ENCODE measurements around the gene DNLZ. TPM values are rescaled to one million over a fixed set of nuclear protein-coding genes. Genes with fewer than 3 reads are reported as not detected.

DNLZ gene
- total and polyA plus RNA-seq, 4 donors, result 2.0 to 7.1 (median 4.5) TPM

DNA sequence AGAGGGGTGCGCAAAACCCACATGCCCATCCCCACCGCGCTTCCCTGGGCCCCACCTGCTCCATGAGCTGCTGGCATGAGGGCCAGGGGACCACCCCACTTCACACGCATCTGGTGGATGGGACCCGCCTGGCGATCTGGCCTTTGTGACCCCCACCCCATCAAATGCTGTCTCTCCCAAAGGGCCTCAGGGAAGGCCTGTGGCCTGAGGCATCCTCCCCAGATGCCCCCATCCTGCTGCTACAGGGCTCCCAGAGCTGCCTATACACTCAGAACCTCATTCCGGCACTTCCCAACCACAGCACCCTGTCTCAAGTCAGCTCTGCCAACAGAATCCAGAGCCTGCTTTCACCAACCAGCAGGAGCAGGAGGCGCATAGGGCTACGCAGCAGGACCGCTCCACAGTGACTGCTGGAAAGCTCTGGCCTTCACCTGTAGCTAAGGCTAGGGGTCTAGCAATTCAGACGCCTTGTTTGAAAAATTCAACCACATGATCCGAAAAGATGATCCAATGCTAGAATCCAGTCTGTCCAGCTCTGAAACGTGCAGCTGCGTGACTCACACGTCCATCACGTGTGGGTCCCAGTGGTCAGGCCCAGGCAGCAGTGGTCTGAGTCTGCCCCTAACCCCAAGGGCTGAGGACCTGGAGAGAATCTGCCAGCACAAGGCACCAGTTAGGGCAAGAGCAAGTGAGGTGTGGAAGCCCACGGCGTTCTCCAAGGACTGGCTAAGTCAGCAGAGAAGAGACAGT is 37.8 kb upstream of the DNLZ start:
- 90% methylated on average over 18 of the region's 18 CpGs for WGBS
- TF ChIP-seq HNF4A (conservative IDR thresholded peaks at IDR 0.05) (no peak), FOXA1 (IDR thresholded peaks at IDR 0.05) (no peak), HNF4G (IDR thresholded peaks at IDR 0.05) (no peak), GABPA (IDR thresholded peaks at IDR 0.05 in 1 of 2, conservative IDR thresholded peaks at IDR 0.05 in 1 of 2) (no peak), FOXA2 (IDR thresholded peaks at IDR 0.05) (no peak), NR2F2 (IDR thresholded peaks at IDR 0.05) (no peak), SP1 (IDR thresholded peaks at IDR 0.05) (no peak), TAF1 (conservative IDR thresholded peaks at IDR 0.05) (no peak), RXRA (IDR thresholded peaks at IDR 0.05) (no peak)
- TF ChIP-seq, protein P1, sequence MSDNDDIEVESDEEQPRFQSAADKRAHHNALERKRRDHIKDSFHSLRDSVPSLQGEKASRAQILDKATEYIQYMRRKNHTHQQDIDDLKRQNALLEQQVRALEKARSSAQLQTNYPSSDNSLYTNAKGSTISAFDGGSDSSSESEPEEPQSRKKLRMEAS (IDR thresholded peaks at IDR 0.05), result no peak
- TF ChIP-seq, protein P2, sequence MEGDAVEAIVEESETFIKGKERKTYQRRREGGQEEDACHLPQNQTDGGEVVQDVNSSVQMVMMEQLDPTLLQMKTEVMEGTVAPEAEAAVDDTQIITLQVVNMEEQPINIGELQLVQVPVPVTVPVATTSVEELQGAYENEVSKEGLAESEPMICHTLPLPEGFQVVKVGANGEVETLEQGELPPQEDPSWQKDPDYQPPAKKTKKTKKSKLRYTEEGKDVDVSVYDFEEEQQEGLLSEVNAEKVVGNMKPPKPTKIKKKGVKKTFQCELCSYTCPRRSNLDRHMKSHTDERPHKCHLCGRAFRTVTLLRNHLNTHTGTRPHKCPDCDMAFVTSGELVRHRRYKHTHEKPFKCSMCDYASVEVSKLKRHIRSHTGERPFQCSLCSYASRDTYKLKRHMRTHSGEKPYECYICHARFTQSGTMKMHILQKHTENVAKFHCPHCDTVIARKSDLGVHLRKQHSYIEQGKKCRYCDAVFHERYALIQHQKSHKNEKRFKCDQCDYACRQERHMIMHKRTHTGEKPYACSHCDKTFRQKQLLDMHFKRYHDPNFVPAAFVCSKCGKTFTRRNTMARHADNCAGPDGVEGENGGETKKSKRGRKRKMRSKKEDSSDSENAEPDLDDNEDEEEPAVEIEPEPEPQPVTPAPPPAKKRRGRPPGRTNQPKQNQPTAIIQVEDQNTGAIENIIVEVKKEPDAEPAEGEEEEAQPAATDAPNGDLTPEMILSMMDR (IDR thresholded peaks at IDR 0.05; ENCODE audit: low read depth, low read length, missing input control), result no peak
- TF ChIP-seq, protein P3, sequence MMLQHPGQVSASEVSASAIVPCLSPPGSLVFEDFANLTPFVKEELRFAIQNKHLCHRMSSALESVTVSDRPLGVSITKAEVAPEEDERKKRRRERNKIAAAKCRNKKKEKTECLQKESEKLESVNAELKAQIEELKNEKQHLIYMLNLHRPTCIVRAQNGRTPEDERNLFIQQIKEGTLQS (IDR thresholded peaks at IDR 0.05), result no peak
- Histone ChIP-seq H3K4me1 (ENCODE audit: control insufficient read depth in 4 of 4, insufficient read depth in 4 of 4, low read length in 3 of 4) (peaks cover 2 to 38% (median 27%) of the 10 kb centered on the region in 4 donors), H3K27me3 (ENCODE audit: control insufficient read depth in 4 of 4, insufficient read depth in 4 of 4, low read length in 3 of 4) (no peaks in the 10 kb centered on the region), H3K27ac (ENCODE audit: low read depth in 1 of 2, low read length in 2 of 2) (no peak overlapping the region), H3K9me3 (ENCODE audit: control insufficient read depth in 4 of 4, low read length in 3 of 4) (no peaks in the 10 kb centered on the region), H3K9ac (ENCODE audit: low read depth in 1 of 2, low read length in 2 of 2) (no peak overlapping the region), H3K36me3 (ENCODE audit: control insufficient read depth in 4 of 4, insufficient read depth in 3 of 4, low read depth in 1 of 4, low read length in 3 of 4) (peaks cover 2 to 36% (median 7%) of the 10 kb centered on the region in 4 donors), H3K4me3 (ENCODE audit: low read depth in 1 of 3, low read length in 3 of 3) (no peak overlapping the region)
- no peak for DNase-seq (ENCODE audit: low spot score)

DNA sequence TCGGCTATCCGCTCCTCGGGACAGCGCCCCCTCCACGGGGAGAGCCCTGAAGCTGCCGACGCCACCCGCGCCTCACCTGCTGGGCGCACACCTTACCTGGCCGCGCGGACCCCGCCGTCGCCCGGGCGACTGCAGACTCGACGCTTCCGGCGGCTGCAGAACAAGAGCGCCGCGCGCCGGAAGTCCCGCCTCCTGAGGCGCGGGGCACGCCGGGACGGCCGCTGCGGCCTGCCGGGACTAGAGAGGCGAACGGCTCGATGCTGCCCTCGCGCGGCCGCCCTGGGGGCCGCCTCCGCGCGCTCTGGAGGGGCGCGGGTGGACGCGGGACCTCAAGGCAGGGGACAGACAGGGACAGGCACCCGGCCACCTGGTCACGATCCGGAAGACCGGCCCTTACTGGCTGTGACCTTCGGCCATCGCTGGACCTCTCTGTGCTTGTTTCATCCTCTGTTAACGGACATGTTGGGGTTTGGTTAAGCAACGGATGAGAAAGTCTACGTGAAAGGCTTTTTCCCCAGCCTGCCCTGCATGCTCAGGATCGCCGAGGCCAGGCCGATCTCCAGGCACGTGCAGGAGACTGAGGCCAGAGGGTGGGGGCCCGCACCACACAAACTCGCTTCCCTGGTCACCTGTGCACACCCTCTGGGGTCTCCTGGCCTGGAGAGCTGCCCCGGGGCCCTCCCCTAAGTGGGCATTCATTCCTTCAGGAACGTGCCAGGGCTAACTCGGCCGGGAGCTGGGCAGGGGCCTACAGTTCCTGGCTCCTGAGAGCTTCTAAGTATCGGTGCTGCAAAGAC is 36.7 kb upstream of the DNLZ start, which contains the start of gene SNAPC4:
SNAPC4 (minus strand) TSS at position 133 of the 797 bp plus-strand sequence. CDS start 1,742 bp downstream, outside the sequence.
- H3K4me3 ChIP-seq (ENCODE audit: low read depth in 1 of 3, low read length in 3 of 3), result peak within 1 kb of the TSS; percentile 68 to 86 (median 80)
- H3K4me1 ChIP-seq (ENCODE audit: control insufficient read depth in 4 of 4, insufficient read depth in 4 of 4, low read length in 3 of 4), result peaks cover 6 to 48% (median 35%) of the 10 kb centered on the region in 4 donors
- H3K36me3 ChIP-seq (ENCODE audit: control insufficient read depth in 4 of 4, insufficient read depth in 3 of 4, low read depth in 1 of 4, low read length in 3 of 4), result peaks cover 2 to 29% (median 5%) of the 10 kb centered on the region in 4 donors
- H3K27me3 ChIP-seq (ENCODE audit: control insufficient read depth in 4 of 4, insufficient read depth in 4 of 4, low read length in 3 of 4), result no peaks in the 10 kb centered on the region
- no peaks in the 10 kb centered on the region for H3K9me3 ChIP-seq (ENCODE audit: control insufficient read depth in 4 of 4, low read length in 3 of 4)
- WGBS, result 6% methylated on average over 71 of the region's 71 CpGs
- peak; percentile 89 for DNase-seq (ENCODE audit: low spot score)
- peak within 1 kb of the TSS; percentile 50 to 56 for H3K9ac ChIP-seq (ENCODE audit: low read depth in 1 of 2, low read length in 2 of 2)
- peak within 1 kb of the TSS; percentile 11 to 80 for H3K27ac ChIP-seq (ENCODE audit: low read depth in 1 of 2, low read length in 2 of 2)
- TF ChIP-seq GABPA (IDR thresholded peaks at IDR 0.05 in 1 of 2, conservative IDR thresholded peaks at IDR 0.05 in 1 of 2) (peak; percentile 57 to 90), TAF1 (conservative IDR thresholded peaks at IDR 0.05) (no peak), FOXA1 (IDR thresholded peaks at IDR 0.05) (no peak), FOXA2 (IDR thresholded peaks at IDR 0.05) (no peak), JUND (IDR thresholded peaks at IDR 0.05) (no peak), HNF4G (IDR thresholded peaks at IDR 0.05) (no peak), SP1 (IDR thresholded peaks at IDR 0.05) (no peak), HNF4A (conservative IDR thresholded peaks at IDR 0.05) (no peak), NR2F2 (IDR thresholded peaks at IDR 0.05) (no peak), RAD21 (IDR thresholded peaks at IDR 0.05) (peak; percentile 68 to 80), EGR1 (IDR thresholded peaks at IDR 0.05; ENCODE audit: low read depth in 2 of 2) (no peak), YY1 (IDR thresholded peaks at IDR 0.05) (peak; percentile 14)
- TF ChIP-seq, protein P3 (IDR thresholded peaks at IDR 0.05), result no peak
- TF ChIP-seq, protein P2 (IDR thresholded peaks at IDR 0.05; ENCODE audit: low read depth, low read length, missing input control), result peak; percentile 90
- TF ChIP-seq, protein P1 (IDR thresholded peaks at IDR 0.05), result no peak
- TF ChIP-seq, protein P4, sequence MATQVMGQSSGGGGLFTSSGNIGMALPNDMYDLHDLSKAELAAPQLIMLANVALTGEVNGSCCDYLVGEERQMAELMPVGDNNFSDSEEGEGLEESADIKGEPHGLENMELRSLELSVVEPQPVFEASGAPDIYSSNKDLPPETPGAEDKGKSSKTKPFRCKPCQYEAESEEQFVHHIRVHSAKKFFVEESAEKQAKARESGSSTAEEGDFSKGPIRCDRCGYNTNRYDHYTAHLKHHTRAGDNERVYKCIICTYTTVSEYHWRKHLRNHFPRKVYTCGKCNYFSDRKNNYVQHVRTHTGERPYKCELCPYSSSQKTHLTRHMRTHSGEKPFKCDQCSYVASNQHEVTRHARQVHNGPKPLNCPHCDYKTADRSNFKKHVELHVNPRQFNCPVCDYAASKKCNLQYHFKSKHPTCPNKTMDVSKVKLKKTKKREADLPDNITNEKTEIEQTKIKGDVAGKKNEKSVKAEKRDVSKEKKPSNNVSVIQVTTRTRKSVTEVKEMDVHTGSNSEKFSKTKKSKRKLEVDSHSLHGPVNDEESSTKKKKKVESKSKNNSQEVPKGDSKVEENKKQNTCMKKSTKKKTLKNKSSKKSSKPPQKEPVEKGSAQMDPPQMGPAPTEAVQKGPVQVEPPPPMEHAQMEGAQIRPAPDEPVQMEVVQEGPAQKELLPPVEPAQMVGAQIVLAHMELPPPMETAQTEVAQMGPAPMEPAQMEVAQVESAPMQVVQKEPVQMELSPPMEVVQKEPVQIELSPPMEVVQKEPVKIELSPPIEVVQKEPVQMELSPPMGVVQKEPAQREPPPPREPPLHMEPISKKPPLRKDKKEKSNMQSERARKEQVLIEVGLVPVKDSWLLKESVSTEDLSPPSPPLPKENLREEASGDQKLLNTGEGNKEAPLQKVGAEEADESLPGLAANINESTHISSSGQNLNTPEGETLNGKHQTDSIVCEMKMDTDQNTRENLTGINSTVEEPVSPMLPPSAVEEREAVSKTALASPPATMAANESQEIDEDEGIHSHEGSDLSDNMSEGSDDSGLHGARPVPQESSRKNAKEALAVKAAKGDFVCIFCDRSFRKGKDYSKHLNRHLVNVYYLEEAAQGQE (IDR thresholded peaks at IDR 0.05), result no peak
